HG03565 (cell line): ENCODE data around the gene DMPK.

Experiments
- ATAC-seq: cut with Tn5 transposase; IDR thresholded peaks from one replicate; pipeline ENCODE4 v1.9.1; 2021; ENCODE audit warnings: mild to moderate bottlenecking, moderate library complexity; ENCODE audit not compliant: unreplicated experiment

The DMPK gene

GRCh38 chr19:45786533-45786894 is 4.2 kb upstream of the DMPK start:
- ATAC-seq: no peak

- no peak for ATAC-seq
Measured at GRCh38 chr19:45785781-45786532, 3.7 kb upstream of the DMPK start.

DNA sequence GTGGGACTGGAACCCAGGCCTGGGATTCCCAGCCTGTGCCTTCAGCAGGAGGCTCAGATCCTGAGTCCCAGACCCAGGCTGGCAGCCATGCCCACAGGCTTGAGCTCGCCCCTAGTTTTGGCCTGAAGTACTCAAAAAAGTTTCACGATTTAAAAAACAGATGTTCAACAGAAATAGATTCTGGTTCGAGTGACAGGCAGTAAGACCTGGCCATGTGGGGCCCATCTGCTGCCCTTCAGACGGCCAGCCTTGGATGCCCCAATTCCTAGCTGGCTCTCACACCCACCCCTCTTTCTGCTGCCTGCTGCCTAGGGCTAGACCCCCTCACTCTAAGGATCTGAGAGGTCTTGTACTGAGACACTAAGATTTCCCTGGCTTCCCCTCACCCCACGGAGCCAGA is 2.8 kb upstream of the DMPK start:
- no peak for ATAC-seq

- ATAC-seq: no peak
Measured at GRCh38 chr19:45784096-45784495, 1.8 kb upstream of the DMPK start.

GRCh38 chr19:45782820-45783785 is 813 bp upstream of the DMPK start:
- ATAC-seq: no peak

DNA sequence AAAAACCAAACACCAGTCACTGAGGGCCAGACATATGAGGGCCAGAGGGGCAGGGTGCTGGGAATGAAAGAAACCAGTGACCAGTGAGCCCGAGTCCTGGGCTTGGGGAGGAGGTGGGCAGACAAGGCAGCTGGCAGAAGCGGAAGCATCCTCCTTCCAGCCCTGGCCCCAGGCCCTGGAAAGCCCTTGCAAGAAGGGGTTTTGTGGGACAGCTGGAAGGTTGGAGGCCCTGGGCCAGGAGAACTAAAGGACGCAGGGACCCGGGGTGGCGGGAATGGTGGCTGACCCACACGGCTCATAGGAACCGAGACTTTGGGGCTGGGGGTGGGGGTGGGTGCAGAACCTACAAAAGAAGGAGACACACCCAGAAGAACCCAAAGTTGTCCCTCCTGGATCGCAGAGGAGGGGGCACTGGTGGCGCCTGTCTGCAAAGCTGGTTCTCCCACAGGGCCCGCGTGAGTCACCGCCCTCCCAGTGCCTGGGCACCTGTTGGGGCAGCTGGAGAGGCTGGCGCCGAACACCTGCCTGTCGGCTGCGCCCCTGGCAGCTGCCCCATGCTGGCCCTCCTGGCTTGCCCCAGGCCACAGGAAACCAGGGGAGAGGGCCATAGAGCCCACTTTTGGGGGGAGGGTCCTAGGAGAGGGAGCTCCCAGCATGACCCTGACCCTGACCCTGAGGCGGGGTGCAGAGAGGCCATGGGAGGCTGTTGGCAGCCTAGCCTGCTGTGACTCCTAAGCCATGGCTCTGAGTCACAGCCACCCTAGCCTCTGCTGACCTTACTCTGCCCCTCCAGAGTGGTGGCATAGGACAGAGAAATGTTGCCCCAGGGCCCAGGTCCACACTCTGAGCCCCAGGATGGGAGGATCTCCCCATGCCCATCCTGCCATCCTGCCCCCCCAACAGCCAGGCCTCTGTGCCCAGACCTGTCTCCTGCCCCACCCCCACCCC is 802 bp downstream of the DMPK start:
- no peak for ATAC-seq

DNA sequence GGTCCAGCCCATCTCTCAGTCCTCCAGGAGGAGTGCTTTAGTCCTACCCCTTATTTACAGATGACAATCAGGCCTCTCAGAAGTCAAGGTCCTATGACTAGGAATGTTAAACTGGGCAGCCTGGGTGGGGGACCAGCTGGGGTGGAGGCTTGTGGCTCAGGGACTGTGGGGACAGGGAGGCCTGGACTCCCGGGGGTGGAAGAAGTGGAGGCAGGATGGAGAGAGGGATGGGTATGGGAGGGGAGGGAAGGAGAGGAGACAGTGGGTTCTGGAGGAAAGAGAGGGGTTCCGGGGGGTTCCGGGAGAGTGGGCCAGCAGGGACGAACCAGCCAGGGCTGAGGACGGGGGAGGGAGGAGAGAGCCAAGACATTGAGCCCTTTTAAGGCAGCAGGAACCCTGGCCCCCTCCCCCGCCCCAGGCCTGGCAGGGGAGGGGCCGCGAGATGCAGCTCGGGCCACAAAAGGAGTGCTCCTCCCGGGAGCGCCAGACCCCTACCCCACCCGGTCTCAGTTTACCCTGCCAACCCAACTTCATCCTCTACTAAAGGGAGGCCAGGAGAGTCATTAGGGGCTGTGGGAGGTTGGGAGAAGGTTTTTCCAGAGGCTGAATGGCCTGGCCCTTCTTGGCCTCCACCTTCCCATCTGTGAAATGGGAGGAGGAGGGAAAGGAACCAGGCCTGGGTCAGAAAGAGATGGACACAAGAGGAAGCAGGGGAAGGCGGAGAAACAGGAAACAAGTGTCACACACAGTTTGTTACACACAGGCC is 1.7 kb downstream of the DMPK start:
- ATAC-seq: no peak

DNA sequence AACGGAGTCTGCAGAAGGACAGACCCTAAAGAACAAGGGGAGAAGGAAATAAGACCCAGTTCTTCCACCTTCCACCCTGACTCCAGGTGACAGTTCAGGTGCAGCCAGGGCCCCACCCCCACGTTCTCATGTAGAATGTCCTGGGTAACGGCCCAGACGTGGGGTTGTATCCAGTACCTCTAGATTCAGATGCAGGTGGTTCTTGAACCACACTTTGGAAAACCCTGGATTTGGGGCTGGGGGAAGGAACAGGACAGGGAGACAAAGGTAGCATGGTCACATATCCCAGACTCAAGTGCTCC is 2.2 kb downstream of the DMPK start:
- ATAC-seq: no peak

DNA sequence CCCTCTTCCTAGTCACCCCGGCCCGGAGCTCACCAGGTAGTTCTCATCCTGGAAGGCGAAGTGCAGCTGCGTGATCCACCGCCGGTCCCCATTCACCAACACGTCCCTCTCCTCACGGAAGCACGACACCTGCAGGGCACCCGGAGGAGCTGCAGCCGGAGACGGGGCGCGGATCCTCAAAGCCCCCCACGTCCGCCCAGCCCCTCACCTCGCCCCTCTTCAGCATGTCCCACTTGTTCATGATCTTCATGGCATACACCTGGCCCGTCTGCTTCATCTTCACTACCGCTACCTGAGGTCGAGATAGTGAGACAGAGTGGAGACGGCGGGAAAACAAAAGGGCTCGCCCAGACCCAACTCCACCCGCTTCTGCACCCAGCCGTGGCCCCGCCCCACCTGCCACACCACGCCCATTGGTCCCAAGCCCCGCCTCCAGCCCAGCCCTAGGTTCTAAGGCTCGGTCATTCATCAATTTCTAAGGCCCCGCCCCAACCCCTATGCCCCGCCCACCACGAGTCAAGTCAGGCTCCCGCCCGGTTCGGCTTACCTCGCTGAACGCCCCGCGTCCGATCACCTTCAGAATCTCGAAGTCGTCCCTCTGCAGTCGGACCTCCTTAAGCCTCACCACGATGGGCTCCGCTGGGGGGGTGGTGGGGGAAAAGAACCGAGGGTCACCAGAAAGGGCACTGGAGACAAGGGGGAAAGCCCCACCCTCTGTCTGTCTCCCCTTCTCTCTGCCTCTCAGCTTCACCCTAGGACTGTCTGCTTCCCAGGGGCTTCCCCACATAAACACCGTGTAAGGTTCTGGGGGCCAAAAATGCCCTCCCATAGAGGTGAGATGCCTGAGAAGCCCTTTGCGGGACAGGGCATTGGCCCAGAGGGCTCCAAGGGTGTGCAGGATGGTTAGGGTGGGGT is 2.8 kb downstream of the DMPK start:
- no peak for ATAC-seq

- ATAC-seq: no peak
Measured at GRCh38 chr19:45778010-45778661, 4.2 kb downstream of the DMPK start.

- ATAC-seq: no peak
Measured at GRCh38 chr19:45777395-45777961, 4.8 kb downstream of the DMPK start.

DNA sequence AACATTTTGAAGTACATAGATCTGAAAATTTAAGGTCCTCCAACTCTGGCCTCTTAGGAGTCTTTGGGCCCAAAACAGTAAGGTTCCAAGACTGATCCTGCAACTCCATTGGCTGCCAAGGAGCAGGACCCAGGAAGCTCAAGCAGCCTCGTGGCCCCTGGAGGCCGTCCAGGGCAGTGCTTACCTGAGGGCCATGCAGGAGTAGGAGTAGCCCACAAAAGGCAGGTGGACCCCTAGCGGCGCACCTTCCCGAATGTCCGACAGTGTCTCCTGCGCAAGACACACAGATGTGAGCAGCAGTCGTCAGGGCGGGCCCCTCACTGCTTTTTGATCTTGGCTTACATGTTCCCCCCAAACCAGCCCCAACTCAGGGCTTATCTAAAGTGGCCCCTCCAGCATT is 7.5 kb downstream of the DMPK start:
- ATAC-seq: no peak

DNA sequence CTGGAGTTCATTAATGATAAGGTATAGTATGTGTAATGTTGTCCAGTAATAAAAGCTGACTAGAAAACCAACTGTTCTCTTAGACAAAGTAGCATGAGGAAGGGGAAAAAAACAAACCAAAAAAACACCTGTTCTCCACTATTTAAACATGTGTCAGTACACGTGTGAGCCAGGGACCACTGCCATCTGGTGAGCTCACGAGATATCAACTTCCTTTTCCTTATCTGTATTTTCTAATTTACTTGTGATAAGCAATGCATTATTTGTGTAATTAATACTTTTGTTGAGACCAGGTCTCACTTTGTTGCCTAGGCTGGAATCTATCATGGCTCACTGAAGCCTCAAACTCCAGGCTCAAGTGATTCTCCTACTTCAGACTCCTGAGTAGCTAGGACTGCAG is 8.9 kb downstream of the DMPK start:
- no peak for ATAC-seq

- ATAC-seq: no peak
Measured at GRCh38 chr19:45772912-45773311, 9.4 kb downstream of the DMPK start.

GRCh38 chr19:45772130-45772840 is 10.0 kb downstream of the DMPK start:
- ATAC-seq: no peak

GRCh38 chr19:45771311-45771933 is 10.9 kb downstream of the DMPK start:
- ATAC-seq: no peak
